Adrenal gland (tissue), 12 donors: ENCODE measurements around the gene AGK. TPM values are rescaled to one million over a fixed set of nuclear protein-coding genes. Genes with fewer than 3 reads are reported as not detected.

Source experiments
- DNase-seq, 7 donors: peaks; one replicate each; pipeline ENCODE4 v3.0.0-alpha.2; 2019 to 2020
- H3K27ac ChIP-seq, 5 donors: fragments of 200-600 bp; sonication (generic) in 4 of 5; 1 replicate in 3 of 5; 2 replicates in 2 of 5; pipeline versions ENCODE4 v1.5.1 to v1.8.0; 2016 to 2020; ENCODE audit warnings: mild to moderate bottlenecking in 1 of 5
- H3K27me3 ChIP-seq: fragments of 200-600 bp; 2 replicates; pipeline ENCODE4 v1.8.0; 2021
- H3K36me3 ChIP-seq, 2 donors: fragments of 200-600 bp; replicated peaks in 1 of 2; 1 replicate in 1 of 2; 2 replicates in 1 of 2; pipeline versions ENCODE4 v1.5.1 to v1.8.0; 2018 to 2022
- H3K4me1 ChIP-seq, 2 donors: fragments of 200-600 bp; replicated peaks in 1 of 2; 1 replicate in 1 of 2; 2 replicates in 1 of 2; pipeline versions ENCODE4 v1.5.1 to v1.8.0; 2018 to 2021
- H3K4me3 ChIP-seq, 4 donors: fragments of 200-600 bp; sonication (generic) in 3 of 4; one replicate each; pipeline ENCODE4 v1.5.1; 2016 to 2018
- H3K9me3 ChIP-seq, 3 donors: fragments of 200-600 bp; sonication (generic) in 1 of 3; replicated peaks in 1 of 3; 1 replicate in 2 of 3; 2 replicates in 1 of 3; pipeline versions ENCODE4 v1.5.1 to v1.8.0; 2016 to 2021
- CTCF ChIP-seq, 6 experiments: fragments of 450-650 bp in 4 of 6; fragments of 200-600 bp in 2 of 6; sonication (generic) in 1 of 6; IDR thresholded peaks; 1 replicate in 5 of 6; 2 replicates in 1 of 6; pipeline versions ENCODE4 v1.5.1 to v1.8.0; 2016 to 2021; ENCODE audit warnings: antibody characterized with exemption in 6 of 6, mild to moderate bottlenecking in 2 of 6, moderate library complexity in 1 of 6
- POLR2A ChIP-seq, 2 donors: fragments of 450-650 bp; IDR thresholded peaks; one replicate each; pipeline ENCODE4 v1.6.1; 2017; ENCODE audit warnings: antibody characterized with exemption in 2 of 2, mild to moderate bottlenecking in 2 of 2, moderate library complexity in 1 of 2
- WGBS, 4 donors: extraction: QIAGEN DNeasy Blood & Tissue Kit in 2 of 4; methylation state at CpG; one replicate each; pipeline versions ENCODE4 v1.1.5 to v1.1.7; 2013 to 2017; 5-methylcytosine and 5-hydroxymethylcytosine counted together
- intact Hi-C, 2 donors: fragments of 100-400 bp; cut with DNase I; formaldehyde crosslinking; loops; one replicate each; pipeline versions ENCODE4 v1.14.1 to v1.15.0; 2022 to 2023
- polyA plus RNA-seq, 3 donors: library from polyadenylated mRNA; stranded (reverse); fragments of 200-250 nt in 2 of 3; fragments of 350-450 nt in 1 of 3; fragmentation: Illumina TruSeq in 1 of 3; extraction: RNeasy Lipid Tissue Mini Kit (QIAGEN cat#74804) in 1 of 3; gene quantifications; one replicate each; pipeline ENCODE4 v1.2.3, GENCODE V29; 2013 to 2014
- total RNA-seq, 9 donors: library from RNA; depleted of rRNA in 4 of 9; stranded (reverse); fragments of >200 nt in 4 of 9; fragments of 120-200 nt in 1 of 9; fragmentation: NEBNext Ultra II Directional in 1 of 9; extraction: Animal tissue kit (Norgen Biotek cat#: 25700) in 1 of 9; gene quantifications; one replicate each; pipeline versions ENCODE4 v1.1.0 to v1.2.4, GENCODE V29; 2013 to 2023
- donor health status: healthy with polysubstance abuse.
- donor health status: Bipolar disorder and iron deficiency.
- donor health status: DM: yes; HTN: yes; CAD: no.
- donor health status: DM: no; HTN: no; CAD: no.
- donor health status: DM: no; HTN: no; CAD: no.
- donor health status: DM: yes; HTN: yes; CAD: no.

Gene AGK
- total and polyA plus RNA-seq, 12 donors, result 11.1 to 89.9 (median 28.3) TPM

GRCh38 chr7:141624763-141625162, 73.6 kb downstream of the AGK start:
- intact Hi-C loops, result no loop called here
- DNase-seq, result no peak
- no peaks in the 10 kb centered on the region for H3K27me3 ChIP-seq
- no peak overlapping the region for H3K27ac ChIP-seq
- no peak overlapping the region for H3K4me3 ChIP-seq
- no peaks in the 10 kb centered on the region for H3K4me1 ChIP-seq
- no peaks in the 10 kb centered on the region for H3K36me3 ChIP-seq
- 96 to 100% (median 97%) methylated on average over 1 of the region's 1 CpG for WGBS, 4 donors
- no peaks in the 10 kb centered on the region for H3K9me3 ChIP-seq
- TF ChIP-seq CTCF (IDR thresholded peaks at IDR 0.05), result no peak
- no peak for TF ChIP-seq POLR2A (IDR thresholded peaks at IDR 0.05)

GRCh38 chr7:141630621-141631020, 79.4 kb downstream of the AGK start:
- Histone ChIP-seq H3K27ac (no peak overlapping the region), H3K4me3 (no peak overlapping the region), H3K27me3 (no peaks in the 10 kb centered on the region), H3K36me3 (no peaks in the 10 kb centered on the region), H3K4me1 (no peaks in the 10 kb centered on the region), H3K9me3 (no peaks in the 10 kb centered on the region)
- 89 to 97% (median 91%) methylated on average over 4 of the region's 4 CpGs for WGBS, 4 donors
- intact Hi-C loops, result no loop called here
- DNase-seq, result no peak
- TF ChIP-seq POLR2A (IDR thresholded peaks at IDR 0.05) (no peak), CTCF (IDR thresholded peaks at IDR 0.05) (no peak)

- Histone ChIP-seq H3K4me1 (no peaks in the 10 kb centered on the region), H3K9me3 (no peaks in the 10 kb centered on the region), H3K36me3 (no peaks in the 10 kb centered on the region), H3K4me3 (no peak overlapping the region), H3K27me3 (no peaks in the 10 kb centered on the region), H3K27ac (no peak overlapping the region)
- no peak for DNase-seq
- 87 to 100% (median 94%) methylated on average over 2 of the region's 2 CpGs for WGBS, 4 donors
- intact Hi-C loops, result no loop called here
- TF ChIP-seq POLR2A (IDR thresholded peaks at IDR 0.05) (no peak), CTCF (IDR thresholded peaks at IDR 0.05) (no peak)
Observed at GRCh38 chr7:141631525-141631924, 80.3 kb downstream of the AGK start.

- Histone ChIP-seq H3K4me3 (no peak overlapping the region), H3K36me3 (no peaks in the 10 kb centered on the region), H3K27ac (no peak overlapping the region), H3K9me3 (no peaks in the 10 kb centered on the region), H3K4me1 (no peaks in the 10 kb centered on the region), H3K27me3 (no peaks in the 10 kb centered on the region)
- WGBS, 4 donors, result 97 to 100% (median 98%) methylated on average over 5 of the region's 5 CpGs
- DNase-seq, result no peak
- TF ChIP-seq CTCF (IDR thresholded peaks at IDR 0.05) (no peak), POLR2A (IDR thresholded peaks at IDR 0.05) (no peak)
- intact Hi-C loops, result no loop called here
Observed at GRCh38 chr7:141634065-141634464, 82.9 kb downstream of the AGK start.
